Activated naive CD4-positive, alpha-beta T cell treated with Interleukin-2 at 50 U/mL for 16 hours (primary cell): ENCODE measurements around the gene PGAP6.
A peak's percentile ranks its signal among the peaks of the same experiment; 100 is the strongest.
"Not testable (repeated sequence)": the region's sequence is repeated elsewhere in the genome, so short reads cannot be mapped to it uniquely, and the experiment has no call there.

Experiments used
- DNase-seq: peaks from one replicate; pipeline ENCODE4 v3.0.0-alpha.2; 2020

Gene PGAP6

GRCh38 chr16:363766-364490 lies 17.9 kb downstream of the PGAP6 start:
- no peak for DNase-seq

DNA sequence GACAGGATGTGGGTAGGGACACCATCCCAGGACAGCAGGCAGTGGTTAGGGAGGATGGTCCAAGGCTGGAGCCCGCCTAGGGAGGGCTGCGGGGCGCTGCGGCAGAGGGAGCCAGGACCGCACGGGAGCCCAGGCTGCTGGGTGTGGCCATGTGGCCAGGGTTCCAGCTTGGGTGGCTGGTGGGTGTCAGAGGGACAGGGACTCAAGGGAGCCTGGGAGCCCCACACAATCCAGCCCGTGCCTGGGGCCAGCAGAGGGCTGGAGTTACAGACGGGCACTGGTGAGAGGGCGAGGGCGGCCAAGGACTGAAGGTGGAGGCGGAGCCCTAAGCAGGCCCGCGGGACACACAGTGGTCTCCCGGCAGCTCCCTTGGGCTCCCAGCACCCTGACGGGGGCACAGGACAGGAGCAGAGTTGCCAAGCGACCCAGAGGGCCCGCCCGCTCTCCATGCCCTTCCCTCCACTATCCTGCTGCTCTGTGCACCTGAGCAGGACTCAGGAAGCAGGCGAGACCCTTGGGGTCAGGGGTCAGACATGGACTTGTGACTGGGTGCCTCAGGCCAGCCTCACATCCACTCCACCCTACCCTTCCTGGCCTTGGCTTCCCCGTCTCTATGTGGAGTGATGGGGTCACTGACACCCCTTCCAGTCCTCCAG lies 18.5 kb downstream of the PGAP6 start:
- no peak for DNase-seq

- not testable (repeated sequence) for DNase-seq
These were observed 19.1 kb downstream of the PGAP6 start for GRCh38 chr16:362702-362999.

DNA sequence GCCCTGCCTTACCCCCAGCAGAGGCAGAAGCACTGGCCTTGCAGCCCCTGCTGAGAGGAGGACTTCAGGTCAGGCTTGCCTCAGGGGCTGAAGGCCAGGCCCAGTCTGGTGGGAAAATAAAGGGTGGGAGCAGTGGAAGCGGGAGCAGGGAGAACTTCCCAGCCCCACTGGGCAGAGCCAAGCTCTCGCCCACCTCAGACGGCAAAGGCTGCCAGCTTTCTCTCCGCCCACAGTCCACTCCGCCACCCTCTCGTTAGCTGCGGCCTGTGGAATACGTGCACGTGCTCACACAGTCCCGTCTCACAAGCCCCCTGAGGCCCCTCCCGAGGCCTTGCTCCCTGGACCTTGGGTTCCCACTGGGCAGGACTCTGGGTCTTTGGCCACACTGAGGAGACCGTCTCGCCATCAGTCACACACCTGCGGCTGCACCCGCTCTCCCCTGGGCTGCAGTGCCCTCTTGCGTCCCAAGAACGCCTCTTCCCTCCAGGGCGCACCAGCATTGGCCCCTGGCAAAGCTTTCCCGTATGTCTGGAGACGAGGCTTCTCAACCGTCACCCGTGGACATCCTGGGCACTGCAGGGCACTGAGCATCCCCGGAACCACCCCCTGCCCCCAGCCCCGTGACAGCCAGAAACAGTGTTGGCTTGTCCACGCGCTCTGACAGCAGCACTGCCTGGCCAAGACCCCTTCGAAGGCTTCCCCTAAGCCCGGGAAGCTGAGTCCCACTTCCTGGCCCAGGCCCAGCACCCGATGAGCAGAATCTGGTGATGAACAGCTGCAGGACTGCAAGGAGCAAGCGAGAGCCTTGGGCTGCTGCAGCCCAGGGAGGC lies 19.7 kb downstream of the PGAP6 start:
- DNase-seq: peak; percentile 78

DNA sequence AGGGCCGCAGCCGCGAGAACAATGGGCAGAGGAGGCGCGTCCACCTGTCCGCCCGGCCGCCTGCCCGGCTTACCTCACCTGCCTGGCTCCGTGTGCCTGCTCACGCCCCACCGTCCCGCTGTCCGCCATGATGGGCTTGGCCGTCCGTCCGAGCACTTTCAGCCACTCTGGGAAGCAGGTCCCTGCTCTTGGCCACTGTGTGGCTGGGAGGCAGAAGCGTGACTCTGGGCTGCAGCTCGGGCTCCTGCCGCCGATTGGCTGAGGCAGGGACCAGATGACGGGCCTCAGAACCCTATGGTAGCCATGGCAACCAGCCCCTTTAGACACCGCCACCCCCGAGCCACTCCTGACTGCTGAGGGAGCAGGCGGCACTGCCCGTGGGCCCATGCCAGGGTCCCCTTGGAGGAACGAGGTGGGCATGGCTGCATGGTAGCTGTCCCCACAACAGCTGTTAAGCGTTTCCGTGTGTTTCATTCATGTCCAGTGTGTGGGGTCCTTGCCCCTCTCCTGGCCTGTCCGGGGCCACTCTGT lies 20.4 kb downstream of the PGAP6 start:
- DNase-seq: no peak

DNA sequence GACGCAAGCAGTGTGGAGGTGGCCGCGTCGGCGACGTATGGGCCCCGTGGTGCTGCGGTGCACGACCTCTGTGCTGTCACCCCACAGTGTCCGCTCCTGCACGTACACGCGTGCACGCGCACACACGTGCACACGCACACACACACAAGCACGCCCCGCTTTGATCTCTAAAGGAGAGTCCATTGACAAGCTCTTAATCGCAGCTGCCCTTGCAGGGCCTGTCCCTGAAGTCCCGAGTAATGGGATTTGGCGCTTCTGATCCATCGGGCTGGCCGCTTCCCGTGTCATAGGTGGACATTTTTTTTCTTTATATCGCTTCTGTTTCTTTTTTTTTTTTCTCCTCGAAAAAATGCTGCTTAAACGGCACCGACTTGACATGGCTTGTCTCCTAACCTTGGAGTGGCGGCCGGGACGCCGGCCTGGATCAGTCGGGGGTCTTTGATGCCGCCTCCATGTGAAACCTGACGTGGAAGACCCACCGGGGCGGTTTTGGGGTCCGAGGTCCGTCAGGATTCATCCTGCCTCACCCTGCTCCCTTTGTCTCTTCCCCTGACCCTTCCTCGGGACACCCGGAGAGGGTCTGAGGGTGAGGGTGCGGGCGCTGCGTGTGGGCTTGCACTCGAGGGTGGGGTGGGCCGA lies 21.0 kb downstream of the PGAP6 start:
- DNase-seq: no peak

DNA sequence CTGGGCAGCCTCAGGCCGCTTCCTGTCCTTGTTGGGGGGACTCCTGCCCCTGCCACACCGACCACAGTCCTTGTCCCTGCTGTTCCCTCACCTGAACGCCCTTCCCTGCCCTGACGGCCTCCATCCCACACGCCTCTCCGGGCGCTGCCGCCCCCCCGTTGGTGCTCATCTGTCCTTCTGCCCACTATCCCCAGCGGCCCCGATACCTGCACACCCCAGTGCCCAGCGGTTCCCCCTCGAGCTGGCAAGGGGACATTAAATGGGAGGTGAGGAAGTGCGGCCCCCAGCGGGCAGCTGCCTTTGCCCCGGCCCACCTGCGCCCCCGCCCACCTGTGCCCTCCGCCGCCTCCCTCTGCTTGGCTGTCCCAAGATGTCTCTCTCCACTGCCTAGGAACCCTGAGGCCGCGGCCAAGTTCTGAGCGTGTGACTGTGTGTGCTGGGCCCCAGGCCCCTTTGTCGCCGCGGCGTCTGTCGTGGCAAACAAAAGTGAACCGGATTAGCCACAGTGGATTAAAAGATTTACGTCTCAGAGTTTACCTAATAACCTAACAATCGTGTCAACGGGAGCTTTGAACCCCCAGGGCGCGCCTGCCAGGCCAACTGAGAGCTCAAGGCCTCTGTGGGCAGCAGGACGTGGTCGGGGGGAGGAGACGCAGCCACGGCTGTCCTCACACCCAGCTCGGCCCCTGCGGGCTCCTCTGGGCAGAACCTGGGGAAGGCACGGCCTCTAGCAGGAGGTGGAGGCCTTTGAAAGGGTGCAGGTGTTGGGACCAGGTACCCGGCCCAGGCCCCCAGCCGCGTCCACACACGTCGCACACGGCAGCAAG lies 21.7 kb downstream of the PGAP6 start:
- DNase-seq: no peak

DNA sequence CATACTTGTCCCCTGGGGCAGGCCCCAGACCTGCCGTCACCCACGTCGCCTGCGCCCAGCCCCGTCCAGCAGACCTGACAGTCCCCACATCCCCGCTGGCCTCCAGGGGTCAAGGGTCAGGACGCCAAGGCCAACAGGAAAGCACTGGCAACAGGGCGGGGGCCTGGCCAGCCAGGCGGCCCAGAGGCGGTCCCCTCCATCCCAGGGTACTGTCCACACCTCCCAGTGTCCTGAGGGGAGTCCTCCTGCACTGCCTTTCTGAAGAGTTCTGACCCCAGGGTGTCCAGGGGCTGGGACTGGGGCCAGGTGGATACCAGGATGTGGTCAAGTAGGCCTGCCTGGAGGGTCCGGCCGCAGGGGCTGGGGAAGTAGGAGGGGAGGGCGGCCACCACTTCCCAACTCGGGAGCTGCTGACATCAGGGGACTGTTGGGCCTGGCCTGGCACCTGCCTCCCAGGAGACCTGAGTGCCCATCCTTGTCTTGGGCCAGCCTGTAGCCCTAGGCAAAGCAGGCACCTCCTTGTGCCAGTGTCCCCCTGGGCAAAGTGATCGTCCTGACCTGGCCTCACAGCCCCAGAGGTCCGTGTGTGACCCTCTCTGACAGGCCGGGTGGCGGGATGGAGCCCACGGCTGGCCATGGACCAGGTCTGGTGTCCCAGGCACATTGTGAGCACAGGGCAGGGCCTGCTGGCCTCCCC lies 22.6 kb downstream of the PGAP6 start:
- no peak for DNase-seq

GRCh38 chr16:356741-357140 lies 25.0 kb downstream of the PGAP6 start:
- no peak for DNase-seq

DNA sequence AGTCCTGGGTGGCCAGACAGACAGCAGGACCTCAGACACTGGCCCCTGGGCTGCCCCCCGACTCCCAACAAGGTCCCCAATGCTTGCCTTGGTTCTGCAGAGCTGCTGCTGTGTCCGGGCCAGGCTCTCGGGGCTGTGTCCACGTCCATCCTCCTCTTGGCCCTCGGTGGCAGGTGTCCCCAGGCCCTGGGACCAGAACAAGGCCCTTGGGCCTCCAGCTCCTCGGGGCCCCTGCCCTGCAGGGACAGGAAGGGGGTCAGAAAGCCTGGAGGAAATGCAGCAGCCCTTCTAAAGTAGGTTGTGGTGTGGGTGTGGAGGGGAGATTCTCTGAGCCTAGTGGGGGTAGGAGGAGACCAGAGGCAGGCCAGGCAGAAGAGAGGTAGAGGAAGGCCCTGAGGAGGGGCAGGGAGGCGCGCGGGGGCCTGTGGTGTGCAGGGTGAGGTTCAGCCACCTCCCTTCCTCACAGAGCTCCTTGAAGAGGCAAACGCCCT lies 26.8 kb downstream of the PGAP6 start:
- DNase-seq: no peak

- DNase-seq: no peak
These were observed 27.4 kb downstream of the PGAP6 start for GRCh38 chr16:354291-354881.

GRCh38 chr16:353404-354290 lies 28.1 kb downstream of the PGAP6 start:
- no peak for DNase-seq

- peak; percentile 99 for DNase-seq
These were observed 29.0 kb downstream of the PGAP6 start, which contains the start of gene AXIN1 for GRCh38 chr16:352547-353403. Gene AXIN1 (minus strand): TSS chr16:352723. CDS start chr16:347025, 5,698 bp downstream.

DNA sequence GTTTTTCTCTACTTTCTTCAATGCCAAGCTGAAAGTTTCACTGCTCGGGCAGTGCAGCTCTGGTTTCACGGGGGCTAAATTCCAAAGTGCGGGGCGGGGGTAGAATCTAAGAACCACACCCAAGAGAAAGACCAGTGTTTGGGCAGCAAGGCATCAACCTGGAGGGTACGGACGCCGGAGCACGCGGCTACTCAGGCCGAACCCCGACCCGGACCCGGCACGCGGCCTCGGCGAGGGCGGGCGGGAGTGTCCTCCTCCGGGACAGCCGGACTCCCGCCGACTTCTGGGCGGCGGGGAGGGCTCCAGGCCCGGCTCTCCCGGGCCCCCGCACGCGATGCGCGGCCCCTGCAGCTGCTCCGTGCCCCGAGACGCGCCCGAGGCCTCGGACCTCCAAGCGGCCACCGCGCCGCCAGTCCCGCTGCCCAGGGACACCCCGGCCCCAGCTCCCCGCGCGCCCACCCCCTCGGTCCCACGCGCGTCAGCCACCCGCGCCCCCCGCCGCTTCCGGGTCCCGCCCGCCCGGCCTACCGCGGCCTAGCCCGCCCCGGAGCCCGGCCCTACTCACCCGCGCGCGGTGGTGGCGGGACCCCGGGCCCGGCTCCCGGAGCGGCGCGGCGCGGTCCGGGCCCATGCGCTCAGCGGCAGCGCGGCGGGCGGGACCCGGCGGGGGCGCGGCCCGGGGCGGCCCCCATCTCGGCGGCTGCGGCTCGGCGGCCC lies 29.8 kb downstream of the PGAP6 start:
- peak; percentile 37 for DNase-seq

GRCh38 chr16:350203-350602 lies 31.6 kb downstream of the PGAP6 start:
- DNase-seq: no peak

GRCh38 chr16:349211-349610 lies 32.6 kb downstream of the PGAP6 start:
- no peak for DNase-seq

DNA sequence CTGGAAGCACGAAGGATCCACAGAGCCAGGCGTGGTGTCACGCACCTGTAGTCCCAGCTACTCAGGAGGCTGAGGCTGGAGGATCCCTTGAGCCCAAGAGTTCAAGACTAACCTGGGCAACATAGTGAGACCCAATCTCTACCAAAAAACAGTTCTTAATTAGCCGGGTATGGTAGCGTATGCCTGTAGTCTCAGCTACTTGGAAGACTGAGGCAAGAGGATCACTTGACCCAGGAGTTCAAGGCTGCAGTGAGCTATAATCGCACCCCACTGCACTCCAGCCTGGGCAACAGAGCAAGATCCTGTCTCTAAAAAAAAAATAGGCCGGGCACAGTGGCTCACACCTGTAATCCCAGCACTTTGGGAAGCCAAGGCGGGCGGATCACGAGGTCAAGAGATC lies 33.3 kb downstream of the PGAP6 start:
- DNase-seq: not testable (repeated sequence)

DNA sequence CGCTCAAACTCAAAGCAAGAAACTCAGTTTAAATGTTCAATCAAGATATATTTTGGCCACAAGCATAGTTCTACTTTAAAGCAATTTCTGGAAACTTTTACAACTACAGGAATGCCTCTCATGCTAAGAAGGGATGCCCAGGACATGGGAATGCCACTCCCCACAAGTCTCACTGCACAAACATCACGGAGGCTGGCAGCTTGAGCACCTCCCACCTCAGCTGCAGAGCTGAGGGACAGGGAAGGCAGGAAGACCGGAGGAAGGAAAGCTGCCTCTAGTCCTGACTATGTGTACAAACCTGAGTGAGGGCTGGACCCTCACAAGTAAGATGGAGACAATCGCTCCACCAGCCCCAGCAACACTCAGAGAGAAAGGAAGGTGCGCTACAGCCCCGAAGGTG lies 34.6 kb downstream of the PGAP6 start:
- DNase-seq: no peak
